IPS-20b (cell line): ENCODE measurements around the gene TUBE1.
"Not testable (repeated sequence)": the region's sequence is repeated elsewhere in the genome, so short reads cannot be mapped to it uniquely, and the experiment has no call there.

Source experiments
- H3K27ac ChIP-seq: one replicate; pipeline ENCODE4 v1.5.1; 2013; ENCODE audit warnings: low read length
- H3K27me3 ChIP-seq: 2 replicates; pipeline ENCODE4 v1.6.1; 2013; ENCODE audit warnings: mild to moderate bottlenecking, low read length, inconsistent platforms; ENCODE audit not compliant: insufficient read depth
- H3K36me3 ChIP-seq: 2 replicates; pipeline ENCODE4 v1.6.1; 2013; ENCODE audit warnings: low read depth, mild to moderate bottlenecking, inconsistent platforms, low read length, moderate library complexity; ENCODE audit not compliant: insufficient read depth
- H3K4me1 ChIP-seq: 2 replicates; pipeline ENCODE4 v1.6.1; 2013; ENCODE audit warnings: mild to moderate bottlenecking, control low read depth, inconsistent platforms, low read length, moderate library complexity; ENCODE audit not compliant: insufficient read depth
- H3K4me3 ChIP-seq: 2 replicates; pipeline ENCODE4 v1.5.1; 2013; ENCODE audit warnings: mild to moderate bottlenecking, low read length, inconsistent platforms
- H3K9ac ChIP-seq: 2 replicates; pipeline ENCODE4 v1.6.1; 2013; ENCODE audit warnings: low read depth, mild to moderate bottlenecking, inconsistent platforms, low read length, moderate library complexity
- H3K9me3 ChIP-seq: 2 replicates; pipeline ENCODE4 v1.6.1; 2013; ENCODE audit warnings: mild to moderate bottlenecking, low read depth, low read length, inconsistent platforms; ENCODE audit not compliant: insufficient read depth

Gene TUBE1

DNA sequence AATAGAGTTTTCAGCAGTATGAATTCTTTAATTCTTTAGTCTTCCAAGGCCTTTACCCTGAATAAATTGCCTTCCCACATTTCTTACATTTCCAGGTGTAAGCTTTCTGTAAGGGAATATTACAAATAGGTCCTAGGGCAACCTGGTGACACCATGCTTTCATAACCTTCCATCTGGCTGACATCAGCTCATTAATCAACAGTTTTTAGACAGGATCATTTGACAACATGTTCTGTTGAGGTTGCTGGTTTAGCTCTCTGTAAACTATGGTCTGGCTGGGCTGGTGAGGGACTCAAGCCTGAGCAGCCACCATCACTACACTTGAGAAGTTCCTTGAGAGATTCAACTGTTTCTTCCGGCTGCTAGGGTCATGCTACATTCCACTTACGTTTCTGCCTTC lies 19.3 kb upstream of the TUBE1 start:
- H3K9ac ChIP-seq, result no peak overlapping the region
- H3K9me3 ChIP-seq, result no peaks in the 10 kb centered on the region
- H3K27me3 ChIP-seq, result no peaks in the 10 kb centered on the region
- no peak overlapping the region for H3K27ac ChIP-seq
- no peaks in the 10 kb centered on the region for H3K4me1 ChIP-seq
- no peak overlapping the region for H3K4me3 ChIP-seq
- no peaks in the 10 kb centered on the region for H3K36me3 ChIP-seq

DNA sequence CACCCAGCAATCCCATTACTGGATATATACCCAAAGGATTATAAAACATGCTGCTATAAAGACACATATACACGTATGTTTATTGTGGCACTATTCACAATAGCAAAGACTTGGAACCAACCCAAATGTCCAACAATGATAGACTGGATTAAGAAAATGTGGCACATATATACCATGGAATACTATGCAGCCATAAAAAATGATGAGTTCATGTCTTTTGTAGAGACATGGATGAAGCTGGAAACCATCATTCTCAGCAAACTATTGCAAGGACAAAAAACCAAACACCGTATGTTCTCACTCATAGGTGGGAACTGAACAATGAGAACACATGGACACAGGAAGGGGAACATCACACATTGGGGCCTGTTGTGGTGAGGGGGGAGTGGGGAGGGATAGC lies 18.7 kb upstream of the TUBE1 start:
- not testable (repeated sequence) for H3K36me3 ChIP-seq, H3K9ac ChIP-seq, H3K27ac ChIP-seq, H3K9me3 ChIP-seq, H3K4me1 ChIP-seq, H3K27me3 ChIP-seq, H3K4me3 ChIP-seq

DNA sequence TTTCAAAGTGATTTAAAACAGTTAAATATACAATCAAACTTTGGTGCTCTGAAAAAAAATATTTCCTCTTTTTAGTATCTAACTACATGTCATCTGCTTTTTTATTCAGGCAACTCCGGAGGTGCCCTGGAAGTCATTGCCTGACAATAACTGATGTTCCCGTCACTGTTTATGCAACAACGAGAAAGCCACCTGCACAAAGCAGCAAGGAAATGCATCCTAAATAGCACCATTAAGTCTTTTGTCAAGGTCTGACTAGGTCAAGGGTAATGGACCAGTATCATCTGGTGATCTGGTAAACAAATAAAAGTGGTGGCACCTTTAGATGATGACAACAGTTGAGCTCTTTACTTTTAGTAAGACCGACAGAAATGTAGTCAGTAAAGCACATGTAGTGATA lies 13.3 kb upstream of the TUBE1 start:
- Histone ChIP-seq H3K9ac (no peak overlapping the region), H3K9me3 (no peaks in the 10 kb centered on the region), H3K36me3 (no peaks in the 10 kb centered on the region), H3K4me1 (peaks cover 18% of the 10 kb centered on the region; the same call in 1 of the 2 replicates), H3K27ac (no peak overlapping the region), H3K4me3 (peak overlapping the region; percentile 13), H3K27me3 (no peaks in the 10 kb centered on the region)

DNA sequence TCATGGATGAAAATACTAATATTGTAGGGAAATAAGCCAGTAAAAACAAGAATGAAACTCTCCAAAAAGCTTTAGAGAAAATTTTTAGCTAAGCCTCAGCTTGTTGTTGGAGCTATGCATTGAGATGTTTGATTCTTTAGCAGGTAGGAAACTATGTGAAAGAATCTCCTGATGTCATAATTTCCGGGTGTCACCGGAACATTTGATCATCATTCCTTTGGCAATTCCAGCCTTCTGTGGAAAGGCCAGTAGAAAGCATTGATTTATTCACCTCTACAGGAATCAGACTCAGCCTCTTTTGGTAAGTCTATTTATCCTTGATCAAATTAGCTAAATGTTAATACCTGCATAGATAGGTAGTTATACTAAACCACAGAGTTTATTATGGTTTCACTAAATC lies 9.6 kb upstream of the TUBE1 start:
- H3K27me3 ChIP-seq, result no peaks in the 10 kb centered on the region
- no peak overlapping the region for H3K27ac ChIP-seq
- H3K4me3 ChIP-seq, result no peak overlapping the region
- H3K36me3 ChIP-seq, result no peaks in the 10 kb centered on the region
- H3K4me1 ChIP-seq, result peaks cover 18% of the 10 kb centered on the region; the same call in 1 of the 2 replicates
- H3K9me3 ChIP-seq, result no peaks in the 10 kb centered on the region
- H3K9ac ChIP-seq, result no peak overlapping the region

DNA sequence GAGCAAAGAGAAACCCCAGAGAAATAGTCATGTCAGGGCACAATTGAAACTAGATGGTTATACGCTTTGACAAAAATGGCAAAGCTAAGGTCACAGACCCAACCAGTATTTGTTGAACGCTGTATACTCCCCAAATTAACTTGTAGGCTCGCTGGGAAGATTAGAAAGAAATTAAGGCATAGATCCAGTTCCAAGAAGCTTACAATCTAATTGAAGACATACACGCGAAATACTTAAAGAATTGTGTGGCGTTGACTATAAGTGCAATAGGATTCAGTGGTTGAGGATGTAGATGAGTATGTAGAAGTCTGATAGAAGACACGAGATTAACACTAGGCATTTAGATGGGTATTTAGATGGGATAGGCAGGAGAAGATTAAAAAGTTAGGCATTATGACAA lies 634 bp upstream of the TUBE1 start:
- Histone ChIP-seq H3K27me3 (peaks cover 8% of the 10 kb centered on the region; the same call in 1 of the 2 replicates), H3K9ac (peak overlapping the region; percentile 81; the same call in 1 of the 2 replicates), H3K4me1 (no peaks in the 10 kb centered on the region), H3K27ac (no peak overlapping the region), H3K9me3 (no peaks in the 10 kb centered on the region), H3K36me3 (peaks cover 20% of the 10 kb centered on the region; the same call in 1 of the 2 replicates), H3K4me3 (peak overlapping the region; percentile 93)

DNA sequence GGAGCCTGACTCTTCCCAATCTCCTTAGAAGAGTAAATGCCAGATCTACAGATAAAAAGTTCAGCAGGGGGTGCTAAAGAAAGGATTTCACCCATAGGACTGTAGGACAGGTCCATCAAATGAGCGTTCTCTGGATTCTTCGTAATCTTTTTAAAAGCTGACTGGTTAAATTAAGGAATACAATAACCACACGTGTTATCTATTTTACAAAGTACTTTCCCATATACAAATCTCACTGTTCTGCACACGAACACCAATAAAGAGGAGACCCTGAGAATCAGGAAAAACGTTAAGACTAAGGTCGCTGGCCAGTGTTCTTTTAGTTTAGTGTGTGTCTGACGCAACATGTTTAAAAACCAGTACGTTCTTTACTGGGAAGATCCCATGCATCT lies 542 bp downstream of the TUBE1 start:
- Histone ChIP-seq H3K9ac (peak overlapping the region; percentile 81), H3K27me3 (peaks cover 8% of the 10 kb centered on the region; the same call in 1 of the 2 replicates), H3K4me1 (no peaks in the 10 kb centered on the region), H3K4me3 (peak overlapping the region; percentile 93), H3K36me3 (peaks cover 20% of the 10 kb centered on the region; the same call in 1 of the 2 replicates), H3K27ac (no peak overlapping the region), H3K9me3 (no peaks in the 10 kb centered on the region)

DNA sequence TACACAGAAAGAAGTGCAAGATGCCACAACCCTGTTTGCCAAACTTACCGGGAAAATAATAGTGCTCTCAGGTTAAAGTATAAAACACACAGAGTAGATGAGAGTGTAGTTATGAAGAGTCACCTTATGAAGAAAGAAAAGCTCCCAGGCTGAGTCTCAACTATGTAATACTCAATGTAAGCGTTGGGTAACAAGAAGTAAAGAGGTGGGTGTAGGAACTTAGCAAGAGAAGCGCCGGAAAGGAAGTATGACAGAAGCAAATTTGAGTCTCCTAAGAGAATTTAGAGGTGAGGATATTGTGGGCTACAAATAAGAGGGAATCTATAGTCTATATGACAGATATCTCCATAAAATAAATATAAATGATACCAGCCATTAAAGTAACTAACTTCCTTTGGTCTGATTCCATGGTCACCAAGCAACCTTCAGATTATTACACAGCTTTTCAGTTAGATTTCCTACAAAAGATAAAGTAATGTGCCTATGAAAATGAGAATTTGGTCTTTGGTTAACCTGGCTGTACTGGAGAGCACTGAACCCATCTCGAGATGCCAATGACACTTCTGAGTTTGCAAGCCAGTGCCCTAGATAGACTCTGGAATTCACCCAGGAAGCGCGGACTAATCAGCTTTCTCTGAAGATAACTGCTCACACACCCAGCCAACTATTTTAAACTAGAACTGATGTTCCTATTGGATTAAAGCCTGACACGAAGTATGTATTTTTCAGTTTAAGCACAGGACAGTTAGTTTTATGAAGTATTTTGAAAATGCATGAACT lies 1.8 kb downstream of the TUBE1 start:
- H3K27ac ChIP-seq, result no peak overlapping the region
- no peaks in the 10 kb centered on the region for H3K9me3 ChIP-seq
- H3K9ac ChIP-seq, result no peak overlapping the region
- no peak overlapping the region for H3K4me3 ChIP-seq
- H3K36me3 ChIP-seq, result peaks cover 25% of the 10 kb centered on the region
- H3K27me3 ChIP-seq, result peaks cover 8% of the 10 kb centered on the region; the same call in 1 of the 2 replicates
- H3K4me1 ChIP-seq, result no peaks in the 10 kb centered on the region

DNA sequence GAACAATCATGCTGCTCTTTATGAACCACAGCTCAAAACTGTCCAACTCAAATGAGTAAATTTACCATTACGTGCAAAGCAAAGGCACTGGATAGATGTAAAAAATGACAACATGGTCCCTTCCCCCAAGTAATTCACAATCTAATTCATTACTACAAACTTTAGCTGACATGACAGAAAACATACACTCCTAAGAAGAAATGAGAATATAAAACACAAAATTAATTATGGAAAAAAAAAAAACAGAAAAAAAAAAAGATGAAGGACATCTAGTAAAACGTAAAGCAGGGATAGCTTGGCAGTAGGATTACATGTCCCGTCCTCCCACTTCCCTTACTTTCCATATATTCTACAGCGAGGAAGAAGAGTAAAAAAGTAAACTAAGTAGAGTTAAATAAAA lies 5.7 kb downstream of the TUBE1 start:
- Histone ChIP-seq H3K27ac (no peak overlapping the region), H3K9ac (no peak overlapping the region), H3K36me3 (peaks cover 44% of the 10 kb centered on the region), H3K9me3 (no peaks in the 10 kb centered on the region), H3K4me3 (no peak overlapping the region), H3K4me1 (no peaks in the 10 kb centered on the region), H3K27me3 (no peaks in the 10 kb centered on the region)

DNA sequence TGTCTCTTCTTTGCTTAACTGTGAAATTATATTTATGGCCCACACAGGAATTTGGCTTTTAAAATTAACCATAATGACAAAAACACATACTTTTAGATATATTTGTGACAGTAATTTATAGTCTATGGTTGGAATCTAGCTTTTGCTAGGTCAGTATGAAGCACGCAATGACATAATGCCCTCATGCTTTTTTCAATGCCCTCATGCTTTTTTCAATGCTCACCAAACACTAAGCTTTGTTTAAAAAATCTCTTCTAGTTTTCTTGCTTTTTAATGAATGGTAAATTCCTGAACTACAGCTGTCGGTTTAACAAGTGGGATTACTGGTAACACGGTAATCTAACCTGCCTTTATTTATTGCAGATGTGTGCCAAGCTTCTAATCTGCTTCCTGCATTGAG lies 20.7 kb downstream of the TUBE1 start:
- Histone ChIP-seq H3K4me3 (no peak overlapping the region), H3K27ac (no peak overlapping the region), H3K36me3 (peaks cover 11% of the 10 kb centered on the region), H3K4me1 (no peaks in the 10 kb centered on the region), H3K9ac (no peak overlapping the region), H3K9me3 (no peaks in the 10 kb centered on the region), H3K27me3 (no peaks in the 10 kb centered on the region)

DNA sequence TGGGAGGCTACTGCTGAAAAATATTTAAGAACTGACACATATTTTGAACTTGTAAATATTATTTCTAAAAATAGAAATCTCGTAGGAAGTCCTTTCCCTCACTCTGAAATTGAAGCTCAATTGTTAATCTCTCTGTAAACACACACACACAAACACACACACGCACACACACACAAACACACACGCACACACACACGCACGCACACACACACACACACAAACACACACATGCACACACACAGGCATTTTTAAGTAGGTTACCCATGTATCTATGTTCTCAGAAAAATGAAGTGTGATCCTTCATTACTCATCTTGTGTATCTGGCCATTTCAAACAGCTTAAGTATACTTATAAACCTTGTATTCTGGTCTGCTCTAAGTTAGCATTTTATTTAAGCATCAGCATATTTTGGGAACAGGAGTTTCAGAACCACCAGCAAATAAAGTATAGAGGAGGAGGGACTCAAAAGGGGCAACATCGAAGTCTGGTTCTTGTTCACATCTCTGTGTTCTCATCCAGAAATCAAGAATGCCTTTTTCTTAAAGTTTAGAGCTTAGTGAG lies 21.8 kb downstream of the TUBE1 start:
- Histone ChIP-seq H3K9ac (no peak overlapping the region), H3K4me1 (no peaks in the 10 kb centered on the region), H3K4me3 (no peak overlapping the region), H3K27me3 (no peaks in the 10 kb centered on the region), H3K9me3 (no peaks in the 10 kb centered on the region), H3K36me3 (peaks cover 5% of the 10 kb centered on the region; the same call in 1 of the 2 replicates), H3K27ac (no peak overlapping the region)

DNA sequence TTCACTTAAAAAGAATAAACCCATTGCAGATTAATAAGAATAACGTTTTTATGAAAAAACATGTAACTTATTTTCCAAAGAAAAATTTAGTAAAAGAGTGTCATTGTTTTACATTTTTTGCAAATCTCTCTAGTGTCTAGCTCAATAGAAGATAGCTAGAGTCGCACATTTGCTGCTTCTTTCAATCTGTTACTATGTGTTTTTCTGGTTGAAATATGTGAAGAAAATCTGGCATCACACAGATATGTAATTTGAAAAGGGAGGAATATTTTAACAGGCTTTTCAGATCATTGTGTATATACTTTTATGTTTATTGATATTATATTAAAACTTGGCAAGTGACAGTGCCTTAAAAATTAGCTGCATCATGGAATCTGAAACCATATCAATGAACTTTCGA lies 24.3 kb downstream of the TUBE1 start:
- no peaks in the 10 kb centered on the region for H3K4me1 ChIP-seq
- no peaks in the 10 kb centered on the region for H3K9me3 ChIP-seq
- H3K9ac ChIP-seq, result no peak overlapping the region
- H3K4me3 ChIP-seq, result no peak overlapping the region
- H3K27ac ChIP-seq, result no peak overlapping the region
- H3K27me3 ChIP-seq, result no peaks in the 10 kb centered on the region
- H3K36me3 ChIP-seq, result no peaks in the 10 kb centered on the region

DNA sequence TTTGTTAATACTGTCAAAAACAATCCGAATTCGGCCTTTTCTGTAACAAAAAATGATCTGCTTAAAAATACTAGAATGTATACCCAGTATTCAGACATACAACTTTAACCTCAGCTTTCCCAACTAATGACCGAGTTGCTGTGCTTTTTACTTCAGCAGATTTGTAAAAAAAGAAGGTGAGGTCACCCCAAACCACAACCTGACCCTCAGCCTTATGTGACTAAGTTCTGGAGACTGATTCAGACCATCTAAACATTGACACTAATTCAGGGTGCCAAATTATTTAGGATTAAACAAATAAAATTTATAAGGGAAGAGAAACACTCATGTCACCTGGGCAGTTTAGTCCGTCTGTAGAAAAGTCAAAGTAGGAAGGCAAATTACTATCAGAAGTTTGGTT lies 25.7 kb downstream of the TUBE1 start:
- no peaks in the 10 kb centered on the region for H3K9me3 ChIP-seq
- no peak overlapping the region for H3K9ac ChIP-seq
- no peaks in the 10 kb centered on the region for H3K4me1 ChIP-seq
- H3K27me3 ChIP-seq, result no peaks in the 10 kb centered on the region
- no peak overlapping the region for H3K4me3 ChIP-seq
- no peak overlapping the region for H3K27ac ChIP-seq
- H3K36me3 ChIP-seq, result no peaks in the 10 kb centered on the region
